ENCODE measurements around the gene POU2F1. TPM values are rescaled to one million over a fixed set of nuclear protein-coding genes. Genes with fewer than 3 reads are reported as not detected.

The POU2F1 gene
- polyA plus RNA-seq, 2 of the 4 experiments (the other 2 are of a cell fraction) = 2.9 to 9.4 TPM

- DNase-seq (ENCODE audit: low read depth in 1 of 2, low spot score in 1 of 2) (no peak), FAIRE-seq (no peak), ATAC-seq (no peak)
- ChIA-PET CTCF (interaction anchor here (0.9 to 8.3 kb wide), 8 partner anchors 14 to 371 kb away, joined by 3 to 72 read pairs (median 4); no protein-coding TSS in a partner anchor), POLR2A (no interaction called here)
- TF ChIP-seq HOXA7 (CRISPR knock-in tag; IDR thresholded peaks at IDR 0.05) (no peak), CHD4 (IDR thresholded peaks at IDR 0.05; ENCODE audit: borderline replicate concordance) (no peak), RCOR1 (IDR thresholded peaks at IDR 0.05; ENCODE audit: low read depth, low read length) (no peak), PHF8 (IDR thresholded peaks at IDR 0.05; ENCODE audit: borderline replicate concordance, low read depth) (no peak), GATA3 (IDR thresholded peaks at IDR 0.05; ENCODE audit: borderline replicate concordance) (no peak), RNF2 (IDR thresholded peaks at IDR 0.05; ENCODE audit: borderline replicate concordance, low read depth) (no peak), ESRRA (IDR thresholded peaks at IDR 0.05; ENCODE audit: borderline replicate concordance, low read length) (no peak), HOXB5 (CRISPR knock-in tag; IDR thresholded peaks at IDR 0.05) (no peak), BHLHE40 (IDR thresholded peaks at IDR 0.05; ENCODE audit: low read depth, low read length) (no peak), POLR2AphosphoS2 (conservative IDR thresholded peaks at IDR 0.05; ENCODE audit: low read length) (no peak), POLR2A (IDR thresholded peaks at IDR 0.05; ENCODE audit: low read length) (no peak), EHMT2 (IDR thresholded peaks at IDR 0.05; ENCODE audit: low read depth) (no peak), CBX2 (IDR thresholded peaks at IDR 0.05; ENCODE audit: borderline replicate concordance, low read depth) (no peak), CHD2 (IDR thresholded peaks at IDR 0.05; ENCODE audit: low read length, partially characterized antibody) (no peak), EHF (CRISPR knock-in tag; IDR thresholded peaks at IDR 0.05) (no peak)
- TF ChIP-seq, protein P1, sequence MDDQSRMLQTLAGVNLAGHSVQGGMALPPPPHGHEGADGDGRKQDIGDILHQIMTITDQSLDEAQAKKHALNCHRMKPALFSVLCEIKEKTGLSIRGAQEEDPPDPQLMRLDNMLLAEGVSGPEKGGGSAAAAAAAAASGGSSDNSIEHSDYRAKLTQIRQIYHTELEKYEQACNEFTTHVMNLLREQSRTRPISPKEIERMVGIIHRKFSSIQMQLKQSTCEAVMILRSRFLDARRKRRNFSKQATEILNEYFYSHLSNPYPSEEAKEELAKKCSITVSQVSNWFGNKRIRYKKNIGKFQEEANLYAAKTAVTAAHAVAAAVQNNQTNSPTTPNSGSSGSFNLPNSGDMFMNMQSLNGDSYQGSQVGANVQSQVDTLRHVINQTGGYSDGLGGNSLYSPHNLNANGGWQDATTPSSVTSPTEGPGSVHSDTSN (IDR thresholded peaks at IDR 0.05) = no peak
- TF ChIP-seq, protein P2, sequence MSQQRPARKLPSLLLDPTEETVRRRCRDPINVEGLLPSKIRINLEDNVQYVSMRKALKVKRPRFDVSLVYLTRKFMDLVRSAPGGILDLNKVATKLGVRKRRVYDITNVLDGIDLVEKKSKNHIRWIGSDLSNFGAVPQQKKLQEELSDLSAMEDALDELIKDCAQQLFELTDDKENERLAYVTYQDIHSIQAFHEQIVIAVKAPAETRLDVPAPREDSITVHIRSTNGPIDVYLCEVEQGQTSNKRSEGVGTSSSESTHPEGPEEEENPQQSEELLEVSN (IDR thresholded peaks at IDR 0.05; ENCODE audit: borderline replicate concordance, low read depth) = no peak
- TF ChIP-seq, protein P3, sequence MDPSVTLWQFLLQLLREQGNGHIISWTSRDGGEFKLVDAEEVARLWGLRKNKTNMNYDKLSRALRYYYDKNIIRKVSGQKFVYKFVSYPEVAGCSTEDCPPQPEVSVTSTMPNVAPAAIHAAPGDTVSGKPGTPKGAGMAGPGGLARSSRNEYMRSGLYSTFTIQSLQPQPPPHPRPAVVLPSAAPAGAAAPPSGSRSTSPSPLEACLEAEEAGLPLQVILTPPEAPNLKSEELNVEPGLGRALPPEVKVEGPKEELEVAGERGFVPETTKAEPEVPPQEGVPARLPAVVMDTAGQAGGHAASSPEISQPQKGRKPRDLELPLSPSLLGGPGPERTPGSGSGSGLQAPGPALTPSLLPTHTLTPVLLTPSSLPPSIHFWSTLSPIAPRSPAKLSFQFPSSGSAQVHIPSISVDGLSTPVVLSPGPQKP (IDR thresholded peaks at IDR 0.05; ENCODE audit: low read depth, low read length) = no peak
- Histone ChIP-seq H3K4me2 (peak overlapping the region; percentile 97), H3K9me3 (no peaks in the 10 kb centered on the region; the same call in 2 of the 3 replicates), H3K4me1 (no peaks in the 10 kb centered on the region), H3K4me3 (peak overlapping the region; percentile 47), H3K27ac (no peak overlapping the region)
- 73% methylated on average over 17 of the region's 17 CpGs for WGBS (ENCODE audit: missing lambda C conversion rate)
These were observed 217.8 kb downstream of the POU2F1 start for GRCh38 chr1:167438171-167439138.

DNA sequence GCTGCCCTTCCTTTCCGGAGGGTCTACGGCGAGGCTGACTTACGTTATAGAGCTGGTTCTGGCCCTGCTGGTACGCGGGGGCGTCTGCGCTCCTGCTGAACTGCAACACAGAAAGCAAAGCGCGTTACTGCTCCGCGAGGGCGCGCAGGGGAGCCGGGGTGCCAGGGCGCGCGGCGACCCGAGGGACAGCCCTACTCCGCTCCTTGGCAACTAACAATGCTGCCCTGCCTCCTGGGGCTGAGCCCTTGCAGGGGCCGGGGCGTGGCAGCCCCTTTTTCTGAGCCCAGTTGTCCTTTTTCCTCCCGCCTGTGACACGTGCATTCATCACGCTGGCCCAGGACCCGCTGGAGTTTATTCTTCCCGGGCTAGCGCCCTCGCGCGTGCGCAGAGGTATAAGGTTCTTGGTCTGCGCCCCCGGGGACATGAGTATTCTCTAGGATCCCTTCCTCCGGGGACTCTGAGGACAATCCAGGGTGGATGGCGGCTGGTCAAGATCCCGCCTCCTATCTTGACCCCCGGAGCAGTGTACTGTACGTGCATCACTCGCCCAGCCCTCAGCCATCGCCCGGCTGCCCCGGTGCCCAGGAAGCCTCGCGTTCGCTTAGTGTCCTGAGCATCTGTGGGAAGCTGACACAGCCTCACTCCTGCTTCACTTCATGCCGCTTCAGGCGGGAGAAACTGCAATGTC is 218.8 kb downstream of the POU2F1 start:
- Histone ChIP-seq H3K27ac (peak overlapping the region in 1 of 2 experiments; percentile 69; a peak in 2 of 6 replicates), H3K4me1 (no peaks in the 10 kb centered on the region), H3K4me3 (peak overlapping the region; percentile 47), H3K4me2 (peak overlapping the region; percentile 97), H3K9me3 (no peaks in the 10 kb centered on the region; the same call in 2 of the 3 replicates)
- WGBS (ENCODE audit: missing lambda C conversion rate) = 49% methylated on average over 41 of the region's 49 CpGs
- FAIRE-seq (no peak), ATAC-seq (peak; percentile 42 to 68; a peak in 4 of 6 replicates), DNase-seq (ENCODE audit: low read depth in 1 of 2, low spot score in 1 of 2) (peak; percentile 54 to 55)
- CTCF ChIA-PET = interaction anchor here (0.9 to 8.3 kb wide), 10 partner anchors 15 to 174 kb away, joined by 3 to 72 read pairs (median 4); no protein-coding TSS in a partner anchor
- POLR2A ChIA-PET = no interaction called here
- TF ChIP-seq CEBPB (IDR thresholded peaks at IDR 0.05) = no peak
- no peak for TF ChIP-seq MAFK (IDR thresholded peaks at IDR 0.05; ENCODE audit: partially characterized antibody)
- no peak for TF ChIP-seq KDM5A (IDR thresholded peaks at IDR 0.05)
- TF ChIP-seq CHD4 (IDR thresholded peaks at IDR 0.05; ENCODE audit: borderline replicate concordance) = no peak
- TF ChIP-seq, protein P4, sequence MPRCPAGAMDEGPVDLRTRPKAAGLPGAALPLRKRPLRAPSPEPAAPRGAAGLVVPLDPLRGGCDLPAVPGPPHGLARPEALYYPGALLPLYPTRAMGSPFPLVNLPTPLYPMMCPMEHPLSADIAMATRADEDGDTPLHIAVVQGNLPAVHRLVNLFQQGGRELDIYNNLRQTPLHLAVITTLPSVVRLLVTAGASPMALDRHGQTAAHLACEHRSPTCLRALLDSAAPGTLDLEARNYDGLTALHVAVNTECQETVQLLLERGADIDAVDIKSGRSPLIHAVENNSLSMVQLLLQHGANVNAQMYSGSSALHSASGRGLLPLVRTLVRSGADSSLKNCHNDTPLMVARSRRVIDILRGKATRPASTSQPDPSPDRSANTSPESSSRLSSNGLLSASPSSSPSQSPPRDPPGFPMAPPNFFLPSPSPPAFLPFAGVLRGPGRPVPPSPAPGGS (IDR thresholded peaks at IDR 0.05) = no peak
- no peak for TF ChIP-seq NPAS2 (CRISPR knock-in tag; IDR thresholded peaks at IDR 0.05; ENCODE audit: borderline replicate concordance)
- peak; percentile 16; the same call in 1 of the 3 replicates for TF ChIP-seq CTCF (IDR thresholded peaks at IDR 0.05)
- no peak for TF ChIP-seq RNF2 (IDR thresholded peaks at IDR 0.05; ENCODE audit: borderline replicate concordance, low read depth)
- TF ChIP-seq HOXB13 (CRISPR knock-in tag; IDR thresholded peaks at IDR 0.05; ENCODE audit: low read depth) = no peak
- TF ChIP-seq, protein P5, sequence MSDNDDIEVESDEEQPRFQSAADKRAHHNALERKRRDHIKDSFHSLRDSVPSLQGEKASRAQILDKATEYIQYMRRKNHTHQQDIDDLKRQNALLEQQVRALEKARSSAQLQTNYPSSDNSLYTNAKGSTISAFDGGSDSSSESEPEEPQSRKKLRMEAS (IDR thresholded peaks at IDR 0.05) = peak; percentile 95
- TF ChIP-seq POLR2AphosphoS2 (conservative IDR thresholded peaks at IDR 0.05; ENCODE audit: low read length) = no peak
- no peak for TF ChIP-seq GATA3 (IDR thresholded peaks at IDR 0.05; ENCODE audit: borderline replicate concordance)
- 0 out of 3 replicates have a peak, but pooled peaks have one; percentile 17 for TF ChIP-seq SMC3 (IDR thresholded peaks at IDR 0.05)
- no peak for TF ChIP-seq EHMT2 (IDR thresholded peaks at IDR 0.05; ENCODE audit: low read depth)
- TF ChIP-seq TFCP2L1 (CRISPR knock-in tag; IDR thresholded peaks at IDR 0.05) = no peak
- TF ChIP-seq RARB (CRISPR knock-in tag; IDR thresholded peaks at IDR 0.05) = no peak

All from A549 (cell line).